Brain microvascular endothelial cell (primary cell): ENCODE data around the gene SCYGR3.

Source experiments
- DNase-seq: peaks from one replicate; pipeline ENCODE4 v3.0.0-alpha.2; 2020
- H3K27ac ChIP-seq: fragments of 250-450 bp; sonication (Bioruptor Pico); 2 replicates; pipeline ENCODE4 v1.5.1; 2020; ENCODE audit warnings: mild to moderate bottlenecking, moderate library complexity
- H3K27me3 ChIP-seq: fragments of 250-450 bp; sonication (Bioruptor Pico); replicated peaks from 2 replicates; pipeline ENCODE4 v1.5.1; 2020; ENCODE audit warnings: mild to moderate bottlenecking
- H3K36me3 ChIP-seq: fragments of 250-450 bp; sonication (Bioruptor Pico); replicated peaks from 2 replicates; pipeline ENCODE4 v1.5.1; 2020; ENCODE audit warnings: mild to moderate bottlenecking
- H3K4me3 ChIP-seq: 2 replicates; pipeline ENCODE4 v1.5.1; 2011; ENCODE audit warnings: low read depth, mild to moderate bottlenecking, control low read depth, low read length, moderate library complexity
- CTCF ChIP-seq: IDR thresholded peaks from 2 replicates; pipeline ENCODE4 v1.5.1; 2011; ENCODE audit warnings: low read depth, mild to moderate bottlenecking, moderate library complexity, low read length, control low read depth, inconsistent platforms; ENCODE audit errors: missing control alignments
- in situ Hi-C: cut with HindIII; loops from 2 replicates; pipeline ENCODE4 v1.10.0; 2017; ENCODE audit warnings: low sequenced_read_pairs, low pct_ligation_motif_present

SCYGR3 gene

GRCh38 chr2:227592694-227593387 lies 21.8 kb downstream of the SCYGR3 start:
- Histone ChIP-seq H3K4me3 (no peak overlapping the region), H3K36me3 (no peaks in the 10 kb centered on the region), H3K27me3 (no peaks in the 10 kb centered on the region), H3K27ac (no peak overlapping the region)
- no peak for DNase-seq
- in situ Hi-C loops = no loop called here
- TF ChIP-seq CTCF = no peak

GRCh38 chr2:227582369-227582768 lies 32.3 kb downstream of the SCYGR3 start:
- H3K4me3 ChIP-seq = no peak overlapping the region
- H3K27ac ChIP-seq = no peak overlapping the region
- no peak for TF ChIP-seq CTCF
- no peaks in the 10 kb centered on the region for H3K27me3 ChIP-seq
- no peaks in the 10 kb centered on the region for H3K36me3 ChIP-seq
- no peak for DNase-seq
- in situ Hi-C loops = no loop called here

GRCh38 chr2:227579791-227580190 lies 34.8 kb downstream of the SCYGR3 start:
- Histone ChIP-seq H3K4me3 (no peak overlapping the region), H3K36me3 (no peaks in the 10 kb centered on the region), H3K27me3 (no peaks in the 10 kb centered on the region), H3K27ac (no peak overlapping the region)
- no peak for DNase-seq
- in situ Hi-C loops = no loop called here
- no peak for TF ChIP-seq CTCF

GRCh38 chr2:227578642-227579041 lies 36.0 kb downstream of the SCYGR3 start:
- no peaks in the 10 kb centered on the region for H3K36me3 ChIP-seq
- no peaks in the 10 kb centered on the region for H3K27me3 ChIP-seq
- no peak overlapping the region for H3K27ac ChIP-seq
- no peak for TF ChIP-seq CTCF
- in situ Hi-C loops = no loop called here
- no peak for DNase-seq
- H3K4me3 ChIP-seq = no peak overlapping the region

GRCh38 chr2:227577555-227577954 lies 37.1 kb downstream of the SCYGR3 start:
- in situ Hi-C loops = no loop called here
- no peaks in the 10 kb centered on the region for H3K27me3 ChIP-seq
- H3K4me3 ChIP-seq = no peak overlapping the region
- DNase-seq = no peak
- H3K36me3 ChIP-seq = no peaks in the 10 kb centered on the region
- TF ChIP-seq CTCF = no peak
- H3K27ac ChIP-seq = no peak overlapping the region

- in situ Hi-C loops = no loop called here
- TF ChIP-seq CTCF = no peak
- no peak for DNase-seq
- Histone ChIP-seq H3K36me3 (no peaks in the 10 kb centered on the region), H3K27ac (no peak overlapping the region), H3K27me3 (no peaks in the 10 kb centered on the region), H3K4me3 (no peak overlapping the region)
These were observed 37.8 kb downstream of the SCYGR3 start for GRCh38 chr2:227576812-227577211.
